OCI-LY7 (cell line): ENCODE results near the gene PDHX. TPM values are rescaled to one million over a fixed set of nuclear protein-coding genes. Genes with fewer than 3 reads are reported as not detected.

Experiments used
- BruUV-seq: library from RNA; stranded (reverse); fragments of 400-500 nt; replicated peaks from 2 replicates; lab custom pipeline; 2021; lab: Mats Ljungman, UMichigan
- CTCF ChIA-PET: fragments of 300-600 bp; sonication (Branson Sonifier 250); formaldehyde crosslinking; loops from one replicate; lab custom pipeline; 2022; ENCODE audit warnings: antibody characterized with exemption; ENCODE audit not compliant: unreplicated experiment; lab: Charles Lee
- POLR2A ChIA-PET: fragments of 300-600 bp; sonication (Branson Sonifier 250); formaldehyde crosslinking; loops from one replicate; lab custom pipeline; 2022; ENCODE audit warnings: antibody characterized with exemption; lab: Charles Lee
- DNase-seq: peaks from one replicate; pipeline ENCODE4 v3.0.0-alpha.2; 2015; ENCODE audit warnings: low spot score
- H2AFZ ChIP-seq: fragments of 200-600 bp; sonication (generic), shearing (Covaris generic); 2 replicates; pipeline ENCODE4 v1.6.1; 2014; ENCODE audit warnings: mild to moderate bottlenecking, antibody characterized with exemption, low read length, moderate library complexity
- H3K27ac ChIP-seq: fragments of 200-600 bp; sonication (generic); 2 replicates; pipeline ENCODE4 v1.5.1; 2014; ENCODE audit warnings: mixed run types, low read depth, mild to moderate bottlenecking, moderate library complexity, low read length, inconsistent platforms; ENCODE audit not compliant: poor library complexity, severe bottlenecking
- H3K36me3 ChIP-seq: fragments of 200-600 bp; sonication (generic); 2 replicates; pipeline ENCODE4 v1.6.1; 2014; ENCODE audit warnings: mild to moderate bottlenecking, antibody characterized with exemption, low read length, moderate library complexity, mixed read lengths; ENCODE audit not compliant: insufficient read depth
- H3K4me1 ChIP-seq: fragments of 200-600 bp; sonication (generic); 2 replicates; pipeline ENCODE4 v1.5.1; 2014; ENCODE audit warnings: mild to moderate bottlenecking, low read length; ENCODE audit not compliant: insufficient read depth, poor library complexity, severe bottlenecking
- H3K4me2 ChIP-seq: fragments of 200-600 bp; sonication (generic); 2 replicates; pipeline ENCODE4 v1.6.1; 2014; ENCODE audit warnings: mild to moderate bottlenecking, low read length
- H3K4me3 ChIP-seq: fragments of 200-600 bp; sonication (generic); 2 replicates; pipeline ENCODE4 v1.5.1; 2014; ENCODE audit warnings: mild to moderate bottlenecking, low read depth, low read length; ENCODE audit not compliant: poor library complexity, severe bottlenecking
- H3K79me2 ChIP-seq: fragments of 200-600 bp; sonication (generic); 2 replicates; pipeline ENCODE4 v1.6.1; 2016; ENCODE audit warnings: low read depth, mild to moderate bottlenecking, low read length, moderate library complexity, mixed read lengths; ENCODE audit not compliant: insufficient read depth
- H3K9me2 ChIP-seq: fragments of 200-600 bp; sonication (generic); 2 replicates; pipeline ENCODE4 v1.6.1; 2016; ENCODE audit warnings: mild to moderate bottlenecking, low read length, mixed read lengths; ENCODE audit not compliant: insufficient read depth
- H3K9me3 ChIP-seq: fragments of 200-600 bp; sonication (generic); 2 replicates; pipeline ENCODE4 v1.6.1; 2014; ENCODE audit warnings: mild to moderate bottlenecking, mixed run types, low read length, mixed read lengths
- H4K20me1 ChIP-seq: fragments of 200-600 bp; sonication (generic); 2 replicates; pipeline ENCODE4 v1.6.1; 2014; ENCODE audit warnings: mild to moderate bottlenecking, antibody characterized with exemption, low read length, moderate library complexity, mixed read lengths; ENCODE audit not compliant: insufficient read depth
- CTCF ChIP-seq: fragments of 200-600 bp; sonication (generic); conservative IDR thresholded peaks from 2 replicates; pipeline ENCODE4 v1.5.1; 2014; ENCODE audit warnings: mild to moderate bottlenecking, antibody characterized with exemption, low read length, moderate library complexity, mixed read lengths
- EZH2phosphoT487 ChIP-seq: fragments of 200-600 bp; sonication (generic); IDR thresholded peaks from 2 replicates; pipeline ENCODE4 v1.6.1; 2018; ENCODE audit warnings: low read depth, borderline replicate concordance, mild to moderate bottlenecking, mixed run types, antibody characterized with exemption, low read length, moderate library complexity, mixed read lengths
- intact Hi-C: fragments of 100-400 bp; cut with micrococcal nuclease; formaldehyde crosslinking; loops from one replicate; pipeline ENCODE4 v1.10.0; 2022; ENCODE audit not compliant: unreplicated experiment
- total RNA-seq, 2 experiments: library from RNA; depleted of rRNA in 1 of 2; stranded (reverse); fragments of >200 nt in 1 of 2; shearing (Covaris generic) in 1 of 2; gene quantifications; 2 replicates each; pipeline ENCODE4 v1.2.3, GENCODE V29; 2014 to 2022

Gene PDHX
- total RNA-seq, 2 experiments from 2014 or later: 18.0 to 50.9 TPM

DNA sequence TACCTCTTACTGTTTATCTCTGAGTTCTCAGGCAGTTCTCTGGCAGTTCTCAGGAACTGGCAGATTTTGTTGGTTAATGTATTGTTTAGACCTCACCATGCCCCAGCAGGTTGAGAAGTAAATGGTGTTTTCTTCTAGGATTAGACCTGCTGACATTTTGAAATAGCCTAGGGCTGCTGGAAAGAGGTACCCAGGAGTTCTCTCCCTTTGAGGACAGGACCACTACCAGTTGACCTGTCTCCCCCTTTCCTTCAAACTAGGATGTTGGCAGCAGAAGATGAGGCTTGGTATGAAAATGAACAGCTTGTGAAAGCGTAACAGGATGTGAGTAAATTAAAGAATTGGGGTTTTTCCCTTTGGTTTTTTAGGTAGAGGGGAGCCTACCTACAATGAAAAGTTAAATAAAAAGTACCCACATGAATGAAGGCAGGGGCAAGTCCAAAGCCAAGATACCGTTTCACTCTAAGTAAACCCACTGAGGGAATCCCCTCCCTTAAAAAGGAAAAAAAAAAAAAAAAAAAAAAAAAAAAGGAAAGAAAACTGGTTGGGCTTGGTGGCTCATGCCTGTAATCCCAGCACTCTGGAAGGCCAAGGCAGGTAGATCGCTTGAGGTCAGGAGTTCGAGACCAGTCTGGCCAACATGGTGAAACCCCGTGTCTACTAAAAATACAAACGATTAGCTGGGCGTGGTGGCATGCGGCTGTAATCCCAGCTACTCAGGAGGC is 96.2 kb downstream of the PDHX start:
- POLR2A ChIA-PET: interaction anchor here (0.7 to 0.8 kb wide), 2 partner anchors 151 to 212 kb away, joined by 3 to 5 read pairs; no protein-coding TSS in a partner anchor
- TF ChIP-seq CTCF (no peak), EZH2phosphoT487 (no peak)
- no peak overlapping the region for H3K4me3 ChIP-seq
- H3K79me2 ChIP-seq: no peaks in the 10 kb centered on the region
- H3K27ac ChIP-seq: no peak overlapping the region
- no peak for DNase-seq
- no peak overlapping the region for H2AFZ ChIP-seq
- no peaks in the 10 kb centered on the region for H3K4me1 ChIP-seq
- no peaks in the 10 kb centered on the region for H3K9me2 ChIP-seq
- CTCF ChIA-PET: interaction anchor here (0.6 kb wide), 1 partner anchor 85 kb away, joined by 3 read pairs; no protein-coding TSS in a partner anchor
- intact Hi-C loops: no loop called here
- H3K36me3 ChIP-seq: no peaks in the 10 kb centered on the region
- no peaks in the 10 kb centered on the region for H4K20me1 ChIP-seq
- no TSS peak for BruUV-seq
- H3K4me2 ChIP-seq: no peak overlapping the region
- H3K9me3 ChIP-seq: no peaks in the 10 kb centered on the region

DNA sequence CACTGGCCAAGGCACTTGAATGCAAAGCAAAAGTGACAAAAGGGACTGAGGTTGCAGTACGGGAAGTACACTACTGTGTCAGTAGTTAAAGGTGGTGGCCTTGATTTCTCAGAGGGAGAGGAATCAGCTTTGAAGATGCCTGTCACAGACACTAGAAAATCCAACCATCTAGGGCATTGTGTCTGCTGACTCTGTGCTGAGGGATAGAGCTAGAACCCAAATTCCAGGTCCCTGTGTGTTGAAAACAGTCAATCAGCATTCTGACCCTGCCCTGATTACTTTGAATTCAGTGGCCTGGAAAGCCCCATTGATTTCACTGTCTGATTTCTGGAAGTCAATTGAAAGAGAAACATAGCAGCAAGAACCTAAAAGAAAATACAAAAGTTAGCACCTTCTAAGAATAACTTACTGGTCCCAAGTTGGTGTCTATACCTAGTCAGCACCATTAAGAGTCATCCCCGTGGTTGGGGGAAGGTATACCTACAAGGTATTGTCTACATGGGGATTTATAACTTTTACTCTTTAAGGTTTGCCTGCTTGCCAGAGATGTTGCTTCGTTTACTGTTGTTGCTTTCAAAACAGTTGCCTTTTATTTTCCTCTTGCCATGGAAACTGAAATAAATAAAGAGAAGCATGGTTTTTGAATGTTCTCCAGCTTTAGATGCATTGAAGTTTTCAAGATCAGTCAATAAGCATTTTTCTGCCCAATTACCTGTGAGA is 97.3 kb downstream of the PDHX start:
- Histone ChIP-seq H4K20me1 (no peaks in the 10 kb centered on the region), H3K9me2 (no peaks in the 10 kb centered on the region), H3K79me2 (no peaks in the 10 kb centered on the region), H2AFZ (no peak overlapping the region), H3K4me3 (no peak overlapping the region), H3K9me3 (no peaks in the 10 kb centered on the region), H3K36me3 (no peaks in the 10 kb centered on the region), H3K4me1 (no peaks in the 10 kb centered on the region), H3K27ac (no peak overlapping the region), H3K4me2 (no peak overlapping the region)
- no TSS peak for BruUV-seq
- ChIA-PET CTCF (no interaction called here), POLR2A (interaction anchor here (0.6 to 0.8 kb wide), 5 partner anchors 150 to 1491 kb away, joined by 3 to 5 read pairs (median 5); no protein-coding TSS in a partner anchor)
- DNase-seq: no peak
- TF ChIP-seq EZH2phosphoT487 (no peak), CTCF (no peak)
- intact Hi-C loops: no loop called here
